ENCODE results near the gene RHBDL3.

RHBDL3 gene

GRCh38 chr17:32298298-32298697 is 32.7 kb downstream of the RHBDL3 start:
- no peak overlapping the region for H3K4me3 ChIP-seq (ENCODE audit: control insufficient read depth, low read depth, low read length)
- no peak for TF ChIP-seq CTCF (conservative IDR thresholded peaks at IDR 0.05; ENCODE audit: control insufficient read depth, insufficient read depth, low read depth, low read length)

GRCh38 chr17:32298721-32299579 is 33.3 kb downstream of the RHBDL3 start:
- DNase-seq (ENCODE audit: low read depth): no peak
- no peak for TF ChIP-seq CTCF (conservative IDR thresholded peaks at IDR 0.05; ENCODE audit: control insufficient read depth, insufficient read depth, low read depth, low read length)
- H3K4me3 ChIP-seq (ENCODE audit: control insufficient read depth, low read depth, low read length): no peak overlapping the region

More at GRCh38 chr17:32298298-32298697, 32.7 kb downstream of the RHBDL3 start:
- no peak for DNase-seq (ENCODE audit: low read depth)

- TF ChIP-seq CTCF (conservative IDR thresholded peaks at IDR 0.05; ENCODE audit: control insufficient read depth, insufficient read depth, low read depth, low read length): no peak
- H3K4me3 ChIP-seq (ENCODE audit: control insufficient read depth, low read depth, low read length): no peak overlapping the region
- no peak for DNase-seq (ENCODE audit: low read depth)
Observed at GRCh38 chr17:32299580-32300164, 34.0 kb downstream of the RHBDL3 start.

- no peak for TF ChIP-seq CTCF (conservative IDR thresholded peaks at IDR 0.05; ENCODE audit: control insufficient read depth, insufficient read depth, low read depth, low read length)
- DNase-seq (ENCODE audit: low read depth): no peak
- H3K4me3 ChIP-seq (ENCODE audit: control insufficient read depth, low read depth, low read length): no peak overlapping the region
Observed at GRCh38 chr17:32302037-32302436, 36.4 kb downstream of the RHBDL3 start.

GRCh38 chr17:32302860-32303649 is 37.4 kb downstream of the RHBDL3 start:
- DNase-seq (ENCODE audit: low read depth): no peak

More at GRCh38 chr17:32302860-32303649, 37.4 kb downstream of the RHBDL3 start:
- no peak for TF ChIP-seq CTCF (conservative IDR thresholded peaks at IDR 0.05; ENCODE audit: control insufficient read depth, insufficient read depth, low read depth, low read length)
- no peak overlapping the region for H3K4me3 ChIP-seq (ENCODE audit: control insufficient read depth, low read depth, low read length)

Data from fibroblast of mammary gland (primary cell).